Activated T-helper 17 cell treated with anti-CD3 and anti-CD28 coated beads, Interleukin-2, amount 50 U/mL, for 72 hours (primary cell): ENCODE results near the gene GRIN1. TPM values are rescaled to one million over a fixed set of nuclear protein-coding genes. Genes with fewer than 3 reads are reported as not detected.

Source experiments
- ATAC-seq: fragments of 150-1000 bp; cut with Tn5 transposase; replicated peaks from 2 replicates; pipeline ENCODE4 v1.10.0; 2021; ENCODE audit warnings: mild to moderate bottlenecking, moderate library complexity
- H3K27ac Mint-ChIP-seq: one replicate; pipeline ENCODE4 v1.8.0; 2022; ENCODE audit warnings: mixed read lengths
- H3K27me3 Mint-ChIP-seq: one replicate; pipeline ENCODE4 v1.8.0; 2022; ENCODE audit warnings: mixed read lengths
- H3K36me3 Mint-ChIP-seq: one replicate; pipeline ENCODE4 v1.8.0; 2022; ENCODE audit warnings: low read depth, mild to moderate bottlenecking, mixed read lengths
- H3K4me1 Mint-ChIP-seq: one replicate; pipeline ENCODE4 v1.8.0; 2022; ENCODE audit warnings: mixed read lengths
- H3K4me3 Mint-ChIP-seq: one replicate; pipeline ENCODE4 v1.8.0; 2022; ENCODE audit warnings: mild to moderate bottlenecking, mixed read lengths
- H3K9me3 Mint-ChIP-seq: one replicate; pipeline ENCODE4 v1.8.0; 2022; ENCODE audit warnings: mixed read lengths
- total RNA-seq, 2 donors: library from RNA; stranded (reverse); gene quantifications; one replicate each; pipeline ENCODE4 v1.2.3, GENCODE V29; 2022

GRIN1 gene
- total RNA-seq, 2 donors from 2014 or later, result 0.06 to 1.2 TPM

DNA sequence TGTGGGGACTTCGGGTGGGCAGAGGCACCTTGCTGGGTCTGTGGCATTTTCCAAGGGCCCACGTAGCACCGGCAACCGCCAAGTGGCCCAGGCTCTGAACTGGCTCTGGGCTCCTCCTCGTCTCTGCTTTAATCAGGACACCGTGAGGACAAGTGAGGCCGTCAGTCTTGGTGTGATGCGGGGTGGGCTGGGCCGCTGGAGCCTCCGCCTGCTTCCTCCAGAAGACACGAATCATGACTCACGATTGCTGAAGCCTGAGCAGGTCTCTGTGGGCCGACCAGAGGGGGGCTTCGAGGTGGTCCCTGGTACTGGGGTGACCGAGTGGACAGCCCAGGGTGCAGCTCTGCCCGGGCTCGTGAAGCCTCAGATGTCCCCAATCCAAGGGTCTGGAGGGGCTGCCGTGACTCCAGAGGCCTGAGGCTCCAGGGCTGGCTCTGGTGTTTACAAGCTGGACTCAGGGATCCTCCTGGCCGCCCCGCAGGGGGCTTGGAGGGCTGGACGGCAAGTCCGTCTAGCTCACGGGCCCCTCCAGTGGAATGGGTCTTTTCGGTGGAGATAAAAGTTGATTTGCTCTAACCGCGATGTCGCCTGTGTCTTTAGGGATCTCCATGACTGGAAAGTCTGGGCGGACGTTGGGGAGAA, 30.2 kb upstream of the GRIN1 start:
- Mint-ChIP-seq H3K27me3 (no peaks in the 10 kb centered on the region), H3K4me1 (no peaks in the 10 kb centered on the region), H3K4me3 (no peak overlapping the region), H3K27ac (no peak overlapping the region), H3K9me3 (no peaks in the 10 kb centered on the region), H3K36me3 (peaks cover 46% of the 10 kb centered on the region)
- no peak for ATAC-seq

DNA sequence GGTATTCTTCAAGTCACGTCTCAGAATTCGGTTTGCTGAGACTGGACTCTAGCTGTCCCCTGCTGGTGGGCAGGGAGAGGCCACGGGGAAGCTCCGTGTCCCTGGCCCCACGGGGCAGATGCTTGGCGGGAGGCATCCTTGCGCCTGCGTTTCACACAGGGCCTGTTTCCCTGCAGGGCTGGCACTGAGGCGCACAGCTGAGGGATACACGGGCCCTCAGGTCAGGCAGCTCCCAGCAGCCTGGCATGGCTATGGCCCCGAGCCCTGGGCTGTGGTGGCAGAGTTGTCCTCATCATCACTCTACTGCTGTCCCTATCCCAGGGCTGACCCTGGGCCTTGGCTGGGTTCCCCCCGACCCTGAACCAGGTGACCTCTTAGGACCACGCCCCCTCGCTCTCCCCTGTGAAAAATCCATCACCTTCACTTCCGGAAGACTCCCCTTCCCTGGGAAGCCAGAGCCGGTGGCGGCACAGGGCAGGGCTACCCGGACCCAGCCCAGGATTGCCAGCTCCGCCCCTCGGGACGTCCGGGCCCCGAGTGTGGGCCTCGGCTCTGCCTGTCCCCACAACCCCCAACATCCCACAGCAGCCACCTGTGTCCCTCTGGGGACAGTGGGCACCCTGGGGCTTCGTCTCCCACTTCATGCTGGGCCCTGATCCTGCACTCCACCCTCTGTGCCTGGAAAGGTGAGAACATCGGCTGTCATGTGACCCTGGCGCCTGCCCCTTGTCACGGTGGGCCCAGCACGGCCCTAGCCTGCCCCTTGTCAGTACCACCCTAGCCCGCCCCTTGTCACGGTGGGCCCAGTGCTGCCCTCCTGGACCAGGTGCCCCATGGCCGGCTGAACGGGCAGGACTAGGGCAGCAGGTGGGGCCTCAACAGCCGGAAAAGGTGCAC, 29.5 kb upstream of the GRIN1 start:
- no peak for ATAC-seq
- no peak overlapping the region for H3K27ac Mint-ChIP-seq
- H3K27me3 Mint-ChIP-seq, result no peaks in the 10 kb centered on the region
- H3K36me3 Mint-ChIP-seq, result peaks cover 46% of the 10 kb centered on the region
- no peak overlapping the region for H3K4me3 Mint-ChIP-seq
- H3K4me1 Mint-ChIP-seq, result no peaks in the 10 kb centered on the region
- H3K9me3 Mint-ChIP-seq, result no peaks in the 10 kb centered on the region

DNA sequence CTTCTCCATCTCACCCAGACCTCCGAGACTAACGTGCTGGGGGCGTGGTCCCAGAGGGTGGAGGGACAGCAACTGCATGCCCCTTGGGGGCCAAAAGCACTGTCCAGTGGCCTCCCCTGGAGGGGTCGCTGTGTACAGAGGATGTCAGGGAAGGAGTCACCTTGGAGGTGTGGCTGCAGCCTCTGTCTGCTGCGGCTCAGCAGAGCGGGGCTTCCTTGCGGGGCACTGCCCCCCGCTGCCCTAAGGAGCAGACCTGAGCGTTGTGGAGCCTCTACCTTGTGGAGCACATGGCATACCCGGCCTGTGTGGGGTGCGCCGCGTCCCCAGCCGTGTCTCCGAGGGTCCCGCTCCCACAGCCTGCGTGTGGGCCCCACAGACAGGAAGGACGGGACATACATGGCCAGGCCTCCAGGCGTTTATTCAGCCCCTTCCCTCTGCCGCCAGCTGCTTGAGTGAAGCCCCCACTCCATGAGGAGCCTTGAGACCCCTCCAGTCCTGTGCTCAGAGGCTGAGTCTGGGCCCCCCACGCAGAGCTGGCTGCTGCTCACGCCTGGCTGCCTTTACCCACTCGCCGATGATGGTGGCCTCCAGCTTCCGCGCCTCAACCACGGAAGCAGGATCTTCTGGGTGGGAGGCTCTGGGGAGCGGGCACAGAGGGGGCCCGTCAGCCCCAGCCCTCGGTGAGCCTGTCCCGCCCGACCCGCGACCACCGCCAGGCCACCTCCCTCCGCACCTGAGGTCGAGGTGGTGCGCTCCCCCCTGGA, 28.6 kb upstream of the GRIN1 start:
- no peak for ATAC-seq
- H3K4me1 Mint-ChIP-seq, result no peaks in the 10 kb centered on the region
- peaks cover 46% of the 10 kb centered on the region for H3K36me3 Mint-ChIP-seq
- no peak overlapping the region for H3K4me3 Mint-ChIP-seq
- H3K27me3 Mint-ChIP-seq, result no peaks in the 10 kb centered on the region
- no peaks in the 10 kb centered on the region for H3K9me3 Mint-ChIP-seq
- H3K27ac Mint-ChIP-seq, result no peak overlapping the region

DNA sequence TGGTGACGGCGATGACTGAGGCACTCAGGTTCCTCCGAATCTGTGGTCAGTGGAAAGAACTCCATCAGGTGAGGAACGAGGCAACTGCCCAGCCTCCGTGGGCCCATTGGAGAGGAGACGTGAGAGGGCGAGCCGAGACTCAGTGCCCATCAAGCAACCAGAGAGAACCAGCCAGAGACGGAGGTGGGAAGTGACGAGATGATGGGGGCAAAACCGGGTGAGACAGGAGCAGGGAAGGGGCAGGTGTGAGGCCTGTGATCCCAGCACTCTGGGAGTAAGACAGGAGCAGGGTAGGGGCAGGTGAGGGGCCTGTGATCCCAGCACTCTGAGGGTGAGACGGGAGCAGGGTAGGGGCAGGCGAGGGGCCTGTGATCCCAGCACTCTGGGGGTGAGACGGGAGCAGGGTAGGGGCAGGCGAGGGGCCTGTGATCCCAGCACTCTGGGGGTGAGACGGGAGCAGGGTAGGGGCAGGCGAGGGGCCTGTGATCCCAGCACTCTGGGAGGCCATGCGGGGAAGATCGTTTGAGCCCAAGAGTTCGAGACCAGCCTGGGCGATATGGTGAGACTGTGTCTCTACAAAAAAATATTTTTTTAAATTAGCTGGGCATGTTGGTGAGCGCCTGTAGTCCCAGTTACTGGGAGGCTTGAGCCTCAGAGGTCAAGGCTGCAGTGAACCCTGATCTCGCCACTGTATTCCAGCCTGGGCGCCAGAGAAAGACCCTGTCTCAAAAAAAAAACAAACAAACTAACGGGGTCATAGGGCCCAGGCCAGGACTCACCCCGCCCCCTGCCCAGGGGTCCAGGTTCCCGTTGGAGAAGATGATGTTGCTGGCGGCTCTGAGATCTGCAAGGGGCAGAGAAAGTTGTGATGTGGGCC, 27.8 kb upstream of the GRIN1 start:
- no peaks in the 10 kb centered on the region for H3K9me3 Mint-ChIP-seq
- no peaks in the 10 kb centered on the region for H3K4me1 Mint-ChIP-seq
- H3K4me3 Mint-ChIP-seq, result no peak overlapping the region
- H3K27me3 Mint-ChIP-seq, result no peaks in the 10 kb centered on the region
- peaks cover 46% of the 10 kb centered on the region for H3K36me3 Mint-ChIP-seq
- no peak for ATAC-seq
- no peak overlapping the region for H3K27ac Mint-ChIP-seq

DNA sequence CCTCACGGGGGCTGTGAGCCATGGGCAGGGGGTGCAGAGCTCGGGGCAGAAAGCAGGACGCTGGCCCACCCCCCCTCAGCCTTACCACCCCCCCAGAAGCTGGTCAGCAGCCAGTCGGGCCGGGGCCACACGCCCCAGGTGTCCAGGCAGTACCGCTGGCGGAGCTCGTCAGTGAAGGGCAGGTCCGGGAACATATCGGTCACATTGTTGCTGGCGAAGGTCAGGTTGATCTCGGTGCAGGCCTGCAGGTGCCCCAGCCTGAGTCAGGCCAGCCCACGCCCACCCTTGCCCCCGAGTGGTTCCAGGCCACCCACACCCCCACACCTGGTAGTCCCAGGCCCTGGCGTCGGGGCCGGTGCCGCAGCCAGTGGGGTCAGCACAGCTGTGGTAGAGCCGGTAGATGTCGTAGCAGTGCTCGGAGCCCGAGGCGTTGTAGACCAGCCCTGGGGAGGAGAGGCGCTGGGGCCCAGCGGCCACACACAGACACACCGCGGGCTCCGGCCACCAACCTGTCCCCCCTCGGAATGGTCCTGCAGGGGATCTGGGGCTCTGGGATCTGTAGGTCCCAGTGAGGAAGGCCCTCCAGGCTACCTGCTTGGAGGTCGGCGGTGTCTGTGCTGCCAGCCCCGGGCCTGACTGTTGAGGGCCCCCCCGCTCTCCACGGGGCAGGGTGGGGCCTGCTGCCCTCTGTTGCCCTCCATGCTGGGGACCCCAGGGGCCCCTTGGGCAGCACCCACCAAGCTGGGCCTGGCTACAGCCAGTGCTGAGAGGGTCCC, 27.0 kb upstream of the GRIN1 start:
- Mint-ChIP-seq H3K27me3 (no peaks in the 10 kb centered on the region), H3K9me3 (no peaks in the 10 kb centered on the region), H3K36me3 (peaks cover 46% of the 10 kb centered on the region), H3K4me1 (no peaks in the 10 kb centered on the region), H3K4me3 (no peak overlapping the region), H3K27ac (no peak overlapping the region)
- ATAC-seq, result no peak

DNA sequence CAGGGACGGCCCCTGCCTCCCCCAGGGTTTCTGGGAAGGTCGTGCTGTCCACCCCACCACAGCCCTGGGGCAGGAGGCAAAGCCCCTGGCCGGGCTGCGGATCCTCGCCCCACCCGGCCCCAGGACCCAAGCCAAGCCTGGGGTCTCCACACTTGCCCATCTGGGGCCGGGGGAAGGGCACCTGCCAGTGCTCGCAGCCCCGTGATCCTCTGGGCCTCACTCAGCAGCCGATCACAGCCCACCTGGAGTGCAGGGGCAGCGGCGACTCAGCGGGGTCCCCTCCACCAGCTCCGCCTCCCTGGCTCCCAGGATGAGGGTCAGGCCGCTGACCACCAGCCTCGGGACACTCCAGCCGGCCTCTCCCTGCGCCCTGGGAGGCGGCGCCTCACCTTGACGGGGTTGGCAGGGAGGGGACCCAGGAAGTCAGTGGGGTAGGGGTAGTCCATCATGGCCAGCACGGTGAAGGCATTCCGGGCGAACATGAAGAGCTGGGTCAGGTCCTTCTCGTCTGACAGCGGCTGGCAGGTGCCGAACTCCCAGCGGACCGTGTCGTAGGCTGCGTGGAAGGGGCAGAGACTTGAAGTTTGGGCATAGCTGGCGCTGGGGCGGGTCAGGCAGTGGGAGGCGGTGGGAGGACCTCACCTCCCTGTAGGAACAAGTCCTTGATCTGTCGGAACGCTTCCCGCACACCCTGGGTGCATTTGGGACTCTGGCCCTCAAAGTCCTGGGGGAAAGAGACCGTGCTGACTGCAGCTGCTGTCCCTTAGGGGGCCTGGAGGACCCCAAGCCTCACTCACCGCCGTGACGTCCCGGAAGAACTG, 26.2 kb upstream of the GRIN1 start:
- Mint-ChIP-seq H3K36me3 (peaks cover 46% of the 10 kb centered on the region), H3K27ac (peak overlapping the region; percentile 38), H3K9me3 (no peaks in the 10 kb centered on the region), H3K4me1 (no peaks in the 10 kb centered on the region), H3K4me3 (peak overlapping the region; percentile 71), H3K27me3 (no peaks in the 10 kb centered on the region)
- ATAC-seq, result no peak

DNA sequence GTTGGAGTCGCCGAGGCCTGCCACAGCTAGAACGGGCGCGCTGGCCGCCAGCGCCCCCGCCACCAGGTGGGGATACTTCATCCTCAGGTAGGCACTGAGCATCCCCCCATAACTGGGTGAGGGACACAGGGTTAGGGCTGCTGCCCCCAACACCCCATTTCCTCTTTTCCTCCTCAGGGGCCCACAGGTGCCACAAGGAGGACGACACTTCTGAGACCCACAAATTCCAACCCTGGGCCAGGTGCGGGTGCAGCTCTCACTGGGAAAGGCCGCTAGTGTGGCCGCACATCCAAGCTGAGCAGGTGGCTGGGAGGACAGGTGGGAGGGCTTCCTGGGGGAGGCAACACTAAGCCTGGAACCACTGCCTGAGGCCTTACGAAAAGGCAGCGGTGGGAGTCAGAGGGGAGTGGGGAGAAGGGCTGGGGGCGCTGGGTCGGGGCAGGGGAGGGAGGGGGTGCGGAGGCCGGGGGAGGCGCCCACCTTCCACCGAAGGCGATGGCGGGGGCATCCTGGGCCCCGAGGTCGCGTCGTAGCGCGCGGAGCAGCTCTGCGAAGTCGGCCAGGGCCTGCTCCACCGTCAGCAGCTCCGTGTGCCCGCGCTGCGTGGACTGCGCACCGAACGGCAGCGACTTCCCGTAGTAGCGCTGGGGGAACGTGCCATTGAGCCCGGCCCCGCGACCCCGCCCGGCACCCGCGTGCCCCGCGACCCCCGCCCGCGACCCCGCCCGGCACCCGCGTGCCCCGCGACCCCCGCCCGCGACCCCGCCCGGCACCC, 25.4 kb upstream of the GRIN1 start:
- ATAC-seq, result peak; percentile 39
- peak overlapping the region; percentile 71 for H3K4me3 Mint-ChIP-seq
- peak overlapping the region; percentile 38 for H3K27ac Mint-ChIP-seq
- H3K9me3 Mint-ChIP-seq, result no peaks in the 10 kb centered on the region
- H3K4me1 Mint-ChIP-seq, result no peaks in the 10 kb centered on the region
- H3K27me3 Mint-ChIP-seq, result no peaks in the 10 kb centered on the region
- peaks cover 39% of the 10 kb centered on the region for H3K36me3 Mint-ChIP-seq

DNA sequence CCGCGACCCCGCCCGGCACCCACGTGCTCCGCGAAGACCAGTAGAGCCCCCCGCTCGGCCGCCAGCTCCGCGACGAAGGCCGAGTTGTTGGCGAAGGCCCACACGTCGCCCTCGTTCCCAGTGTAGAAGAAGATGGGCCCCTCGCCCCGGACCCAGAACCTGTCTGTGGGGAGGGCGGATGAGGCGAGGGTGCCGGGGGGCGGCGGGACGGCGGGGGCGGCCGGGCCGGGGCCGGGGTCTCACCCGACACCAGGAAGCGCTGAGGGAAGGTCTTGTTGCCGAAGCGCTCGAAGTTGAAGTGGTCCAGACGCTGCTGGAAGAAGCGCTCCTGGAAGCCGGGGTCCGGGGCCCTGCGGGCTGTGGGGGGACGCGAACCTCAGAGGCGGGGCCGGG, 24.7 kb upstream of the GRIN1 start:
- H3K27ac Mint-ChIP-seq, result no peak overlapping the region

DNA sequence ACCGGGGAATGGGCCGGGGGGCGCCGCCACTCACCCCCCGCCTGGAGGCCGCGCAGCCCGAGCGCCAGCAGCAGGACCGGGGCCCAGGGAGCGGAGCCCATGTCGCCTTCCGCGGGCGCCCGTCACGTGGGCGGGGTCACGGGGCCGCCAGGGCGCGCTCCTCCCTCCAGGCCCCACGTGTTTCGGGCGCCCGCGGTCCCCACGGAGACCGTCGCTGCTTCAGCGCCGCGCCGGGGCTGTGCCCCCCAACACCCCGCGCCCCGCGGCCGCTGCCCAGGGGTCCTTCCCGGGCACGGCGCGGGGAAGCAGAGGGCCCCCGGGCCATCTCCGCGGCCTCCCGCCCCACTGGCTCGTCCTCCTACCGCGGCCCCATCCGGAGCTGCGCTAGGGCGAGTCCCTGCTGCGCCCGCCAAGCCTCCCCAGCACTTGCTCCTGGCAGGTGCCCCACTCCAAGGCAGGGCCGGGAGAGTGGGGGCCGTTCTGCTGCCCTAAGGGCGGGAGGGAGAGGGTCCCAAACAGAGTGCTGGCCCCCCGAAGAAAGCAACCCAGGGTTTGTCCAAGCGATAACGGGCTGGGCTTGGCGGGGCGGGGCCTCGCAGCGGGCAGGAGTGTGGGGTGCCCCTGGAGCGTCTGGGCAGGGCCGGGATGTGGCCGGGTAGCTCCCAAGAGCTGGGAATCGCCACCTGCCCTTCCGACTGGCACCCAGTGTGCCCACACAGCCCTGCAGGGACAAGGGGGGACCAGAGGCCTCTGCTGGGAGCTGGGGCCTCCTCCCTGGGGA, 24.2 kb upstream of the GRIN1 start, which contains the start of gene DPP7:
DPP7 (minus strand) TSS at position 121 of the 781 bp plus-strand sequence; CDS start at position 101, 20 bp downstream.
- Mint-ChIP-seq H3K27me3 (no peaks in the 10 kb centered on the region), H3K9me3 (no peaks in the 10 kb centered on the region), H3K4me3 (peak within 1 kb of the TSS; percentile 71), H3K4me1 (peaks cover 6% of the 10 kb centered on the region), H3K36me3 (peaks cover 27% of the 10 kb centered on the region), H3K27ac (peak within 1 kb of the TSS; percentile 38)
- ATAC-seq, result peak; percentile 95

More for the DNA sequence above, 24.7 kb upstream of the GRIN1 start:
- Mint-ChIP-seq H3K9me3 (no peaks in the 10 kb centered on the region), H3K36me3 (peaks cover 33% of the 10 kb centered on the region), H3K4me3 (peak overlapping the region; percentile 71), H3K27me3 (no peaks in the 10 kb centered on the region), H3K4me1 (peaks cover 4% of the 10 kb centered on the region)
- peak; percentile 28 for ATAC-seq

DNA sequence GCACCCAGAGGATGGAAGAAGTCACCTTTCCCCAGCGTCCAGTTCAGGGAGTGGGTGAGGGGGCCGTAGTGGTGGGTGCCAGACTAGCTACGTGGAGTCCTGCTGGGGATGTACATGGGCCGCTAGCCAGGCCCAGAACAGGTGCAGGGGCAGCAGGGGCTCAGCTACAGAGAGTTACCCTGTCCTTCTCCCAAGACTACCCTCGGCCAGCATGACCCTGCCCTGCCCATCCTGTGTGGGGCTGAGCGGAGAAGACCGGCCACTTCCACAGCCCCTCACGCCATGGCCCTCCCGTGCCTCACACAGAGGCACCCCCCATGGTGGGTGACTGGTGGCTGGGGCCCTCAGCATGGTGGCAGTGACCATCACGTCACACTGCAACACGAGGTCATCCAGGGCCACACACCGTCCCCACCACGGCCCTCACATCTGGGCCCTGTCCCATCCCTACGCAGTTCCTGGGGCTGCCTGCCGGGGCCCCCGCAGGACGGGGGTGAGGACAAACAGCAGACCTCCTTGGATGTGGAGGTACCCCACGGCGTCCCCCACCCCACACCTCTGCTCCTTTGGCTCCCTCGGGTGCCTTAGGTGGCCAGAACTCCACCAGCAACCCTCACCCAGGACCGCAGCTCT, 23.4 kb upstream of the GRIN1 start:
- H3K4me3 Mint-ChIP-seq, result peak overlapping the region; percentile 21
- H3K27ac Mint-ChIP-seq, result no peak overlapping the region
- H3K9me3 Mint-ChIP-seq, result no peaks in the 10 kb centered on the region
- H3K36me3 Mint-ChIP-seq, result peaks cover 24% of the 10 kb centered on the region
- ATAC-seq, result no peak
- peaks cover 6% of the 10 kb centered on the region for H3K4me1 Mint-ChIP-seq
- H3K27me3 Mint-ChIP-seq, result no peaks in the 10 kb centered on the region

DNA sequence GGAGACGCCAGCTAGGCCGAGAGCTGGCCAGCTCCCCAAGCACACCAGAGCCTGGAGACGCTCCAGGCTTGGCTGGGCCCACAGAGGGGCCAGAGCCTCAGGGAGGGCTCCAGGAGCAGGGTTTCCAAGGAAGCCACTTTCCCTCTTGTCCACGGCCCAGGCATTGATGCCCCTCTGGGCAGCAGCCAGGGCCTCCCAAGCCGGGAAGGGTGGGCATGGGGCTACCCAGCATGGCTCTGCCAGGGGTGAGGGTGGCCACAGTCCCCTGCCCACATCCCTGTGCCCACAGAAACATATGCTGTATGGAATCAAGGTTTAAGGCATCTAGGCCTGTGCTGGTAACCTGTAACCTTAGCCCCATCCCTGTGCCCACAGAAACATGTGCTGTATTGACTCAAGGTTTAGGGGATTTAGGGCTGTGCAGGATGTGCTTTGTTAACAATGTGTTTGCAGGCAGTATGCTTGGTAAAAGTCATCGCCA, 22.9 kb upstream of the GRIN1 start:
- Mint-ChIP-seq H3K9me3 (no peaks in the 10 kb centered on the region), H3K4me1 (peaks cover 6% of the 10 kb centered on the region), H3K36me3 (peaks cover 19% of the 10 kb centered on the region), H3K27ac (no peak overlapping the region), H3K4me3 (no peak overlapping the region), H3K27me3 (no peaks in the 10 kb centered on the region)
- ATAC-seq, result no peak
